Heart right ventricle (tissue), 16 donors: ENCODE results near the gene TYW1B. TPM values are rescaled to one million over a fixed set of nuclear protein-coding genes. Genes with fewer than 3 reads are reported as not detected.
"Not testable (repeated sequence)": the region's sequence is repeated elsewhere in the genome, so short reads cannot be mapped to it uniquely, and the experiment has no call there.

Experiments
- ATAC-seq, 8 donors: fragments of 200-7000 bp; cut with Tn5 transposase; one replicate each; pipeline ENCODE4 v1.9.1; 2020; ENCODE audit warnings: mild to moderate bottlenecking in 8 of 8, moderate library complexity in 8 of 8, moderate number of reproducible peaks in 1 of 8
- DNase-seq, 2 donors: peaks; one replicate each; pipeline ENCODE4 v3.0.0-alpha.2; 2020
- H3K27ac ChIP-seq, 10 donors: fragments of 200-600 bp; sonication (generic) in 2 of 10; one replicate each; pipeline versions ENCODE4 v1.5.0 to v1.8.0; 2020 to 2022; ENCODE audit warnings: mild to moderate bottlenecking in 3 of 10
- H3K27me3 ChIP-seq, 7 donors: fragments of 200-600 bp; one replicate each; pipeline ENCODE4 v1.8.0; 2021 to 2022; ENCODE audit warnings: mild to moderate bottlenecking in 2 of 7
- H3K36me3 ChIP-seq, 9 donors: fragments of 200-600 bp; sonication (generic) in 1 of 9; one replicate each; pipeline versions ENCODE4 v1.5.0 to v1.8.0; 2020 to 2022; ENCODE audit warnings: mild to moderate bottlenecking in 2 of 9
- H3K4me1 ChIP-seq, 9 donors: fragments of 200-600 bp; sonication (generic) in 1 of 9; one replicate each; pipeline versions ENCODE4 v1.5.0 to v1.8.0; 2020 to 2022; ENCODE audit warnings: mild to moderate bottlenecking in 4 of 9
- H3K4me3 ChIP-seq, 10 donors: fragments of 200-600 bp; sonication (generic) in 2 of 10; one replicate each; pipeline versions ENCODE4 v1.5.0 to v1.8.0; 2020 to 2022; ENCODE audit warnings: mild to moderate bottlenecking in 7 of 10, moderate library complexity in 2 of 10
- H3K9me3 ChIP-seq, 11 donors: fragments of 200-600 bp in 10 of 11; sonication (generic) in 2 of 11; one replicate each; pipeline versions ENCODE4 v1.5.0 to v1.8.0; 2013 to 2022; ENCODE audit warnings: mild to moderate bottlenecking in 2 of 11, control low read depth in 1 of 11, moderate library complexity in 1 of 11
- CTCF ChIP-seq, 9 donors: fragments of 200-600 bp; sonication (generic) in 2 of 9; IDR thresholded peaks; one replicate each; pipeline versions ENCODE4 v1.5.0 to v1.8.0; 2021 to 2022; ENCODE audit warnings: antibody characterized with exemption in 9 of 9, mild to moderate bottlenecking in 5 of 9, moderate library complexity in 1 of 9
- WGBS, 2 donors: extraction: QIAGEN DNeasy Blood & Tissue Kit; methylation state at CpG; one replicate each; pipeline ENCODE4 v1.1.7; 2013; ENCODE audit warnings: inconsistent platforms in 1 of 2; 5-methylcytosine and 5-hydroxymethylcytosine counted together
- intact Hi-C, 10 donors: fragments of 100-400 bp; cut with DNase I; formaldehyde crosslinking; loops; one replicate each; pipeline versions ENCODE4 v1.11.1 to v1.14.2; 2022
- polyA plus RNA-seq, 2 donors: library from polyadenylated mRNA; stranded (reverse); fragments of 200-250 nt; gene quantifications; one replicate each; pipeline ENCODE4 v1.2.3, GENCODE V29; 2013
- total RNA-seq, 10 donors: library from RNA; stranded (reverse); fragmentation: NEBNext Ultra II Directional in 3 of 10; extraction: Animal tissue kit (Norgen Biotek cat#: 25700) in 3 of 10; gene quantifications; one replicate each; pipeline versions ENCODE4 v1.2.1 to v1.2.4, GENCODE V29; 2021 to 2023
- donor health status: Arrhythmogenic right ventricular cardiomyopathy.
- donor health status: ischemic (EF 13 %, LVEDD 7.1; RV severe dilation, severe dysfunction).
- donor health status: healthy with polysubstance abuse.
- donor health status: DM: no; HTN: yes; CAD: no.
- donor health status: DM: no; HTN: no; CAD: no.
- donor health status: ischemic (EF 25% LVEDD 6.9; RV normal size, moderate dysfunction).
- donor health status: ischemic (EF 25% LVEDD 5.7; RV mildly dilated, moderate dysfunction).
- donor health status: healthy.
- donor health status: DM: yes; HTN: yes; CAD: no.
- donor health status: Ischemic cardiomyopathy.
- donor health status: ischemic (EF 35%, LVEDD 5.7; RV mildly dilated, moderate dysfunction).
- donor health status: nonischemic (EF 11% LVEDD 7.7; RV severe dilation, severe dysfunction).
- donor health status: DM: yes; HTN: yes; CAD: no.
- donor health status: PGD.
- donor health status: ischemic (EF 29% LVEDD 5.4; RV normal size, mild dysfunction).
- donor health status: nonischemic (EF 23%, LVEDD 6.1; RV moderate dilation, normal function).

The TYW1B gene
- total and polyA plus RNA-seq, 12 donors: 0.90 to 4.7 (median 1.8) TPM

GRCh38 chr7:72805526-72806494 is 22.2 kb downstream of the TYW1B start:
- H3K4me1 ChIP-seq: no peaks in the 10 kb centered on the region
- no peak for TF ChIP-seq CTCF (IDR thresholded peaks at IDR 0.05)
- intact Hi-C loops: no loop called here
- H3K36me3 ChIP-seq: peaks cover 0 to 80% (median 39%) of the 10 kb centered on the region in 9 donors
- H3K9me3 ChIP-seq: no peaks in the 10 kb centered on the region
- H3K27ac ChIP-seq: no peak overlapping the region
- ATAC-seq (no peak), DNase-seq (no peak)
- H3K27me3 ChIP-seq: no peaks in the 10 kb centered on the region
- WGBS, 2 donors: 88 to 90% methylated on average over 15 of the region's 15 CpGs
- no peak overlapping the region for H3K4me3 ChIP-seq

DNA sequence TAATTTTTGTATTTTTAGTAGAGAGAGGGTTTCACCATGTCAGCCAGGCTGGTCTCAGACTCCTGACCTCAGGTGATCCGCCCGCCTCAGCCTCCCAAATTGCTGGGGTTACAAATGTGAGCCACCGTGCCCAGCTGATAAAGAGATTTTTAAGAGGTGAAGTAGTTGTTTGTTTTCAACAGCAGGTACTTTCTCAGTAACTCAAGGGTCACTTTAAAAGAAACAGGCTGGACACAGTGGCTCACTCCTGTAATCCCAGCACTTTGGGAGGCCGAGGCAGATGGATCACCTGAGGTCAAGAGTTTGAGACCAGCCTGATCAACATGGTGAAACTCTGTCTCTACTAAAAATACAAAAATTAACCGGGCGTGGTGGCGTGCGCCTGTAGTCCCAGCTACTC is 24.2 kb downstream of the TYW1B start:
- ATAC-seq, intact Hi-C loops: not testable (repeated sequence)
- peaks cover 0 to 68% (median 36%) of the 10 kb centered on the region in 9 donors for H3K36me3 ChIP-seq

DNA sequence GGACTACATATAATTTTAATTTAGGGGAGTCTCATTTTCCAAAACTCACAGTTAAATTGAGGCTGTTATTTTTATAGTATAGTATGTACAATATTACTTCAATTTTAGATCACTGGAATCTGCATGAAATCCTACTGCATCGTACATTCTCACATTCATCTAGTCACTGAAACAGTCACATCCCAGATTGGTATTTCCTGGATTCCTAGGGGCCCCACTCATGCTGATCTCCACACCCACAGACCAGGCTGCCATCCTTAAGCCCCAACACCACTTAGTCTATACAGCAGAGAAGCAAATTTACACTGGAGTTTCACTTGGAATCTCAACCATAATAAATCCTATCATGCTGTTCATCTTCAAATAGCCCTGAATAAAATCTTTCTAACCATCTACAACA is 26.4 kb downstream of the TYW1B start:
- H3K27ac ChIP-seq, H3K4me1 ChIP-seq, H3K27me3 ChIP-seq, H3K4me3 ChIP-seq, intact Hi-C loops, H3K9me3 ChIP-seq, ATAC-seq, DNase-seq: not testable (repeated sequence)
- 26 to 41% methylated on average over 1 of the region's 1 CpG for WGBS, 2 donors
- H3K36me3 ChIP-seq: peaks cover 0 to 57% (median 31%) of the 10 kb centered on the region in 9 donors

More for the DNA sequence above, 24.2 kb downstream of the TYW1B start:
- not testable (repeated sequence) for H3K9me3 ChIP-seq, H3K4me3 ChIP-seq, H3K27me3 ChIP-seq, DNase-seq, H3K27ac ChIP-seq, H3K4me1 ChIP-seq
- 88 to 95% methylated on average over 8 of the region's 8 CpGs for WGBS, 2 donors

DNA sequence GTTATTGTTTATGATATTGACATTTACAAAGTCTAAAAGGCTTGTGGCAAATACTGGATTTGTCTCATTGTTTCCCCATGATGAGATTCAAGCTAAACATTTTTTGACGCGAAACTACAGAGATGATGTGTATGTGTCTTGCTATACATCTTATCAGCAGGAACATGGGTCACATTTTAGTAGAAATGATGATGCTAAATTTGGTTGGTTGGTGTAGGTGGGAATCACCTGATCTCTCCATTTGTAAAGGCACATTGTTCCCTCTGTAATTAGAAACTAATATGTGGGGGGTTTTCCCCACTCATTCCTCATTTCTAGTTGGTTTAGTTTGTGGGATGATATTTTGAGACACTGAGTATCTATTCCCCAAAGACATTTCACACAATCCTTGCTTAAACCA is 32.6 kb downstream of the TYW1B start:
- DNase-seq: not testable (repeated sequence)

DNA sequence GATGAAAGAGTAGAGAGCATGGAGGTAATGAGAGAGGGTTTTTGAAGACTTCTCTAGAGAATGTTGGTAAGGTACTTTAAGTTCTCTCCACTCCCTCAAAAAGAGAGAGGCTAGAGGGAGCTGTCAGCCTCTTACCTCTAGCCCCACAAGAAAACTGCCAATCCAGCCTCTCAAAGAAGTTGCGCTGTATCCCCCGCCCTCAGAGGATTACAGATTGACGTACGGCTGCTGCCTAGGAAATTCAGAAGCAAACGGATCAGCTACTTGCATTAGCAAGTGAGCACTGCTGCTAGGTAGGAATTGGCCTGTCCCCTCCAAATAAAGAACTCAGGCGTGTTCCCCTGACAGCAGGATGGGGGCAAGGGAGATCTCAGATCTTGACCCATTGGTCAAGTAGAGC is 34.2 kb downstream of the TYW1B start:
- Histone ChIP-seq H3K9me3 (peaks cover 0 to 7% (median 0%) of the 10 kb centered on the region in 11 donors), H3K4me3 (no peak overlapping the region), H3K27ac (no peak overlapping the region), H3K36me3 (peaks cover 0 to 26% (median 11%) of the 10 kb centered on the region in 9 donors), H3K27me3 (no peaks in the 10 kb centered on the region), H3K4me1 (peaks cover 0 to 5% (median 0%) of the 10 kb centered on the region in 9 donors)
- TF ChIP-seq CTCF (IDR thresholded peaks at IDR 0.05): no peak
- intact Hi-C loops: no loop called here
- no peak for DNase-seq
- WGBS, 2 donors: 90 to 97% methylated on average over 6 of the region's 6 CpGs
- no peak for ATAC-seq

More for the DNA sequence above, 32.6 kb downstream of the TYW1B start:
- H3K36me3 ChIP-seq: peaks cover 0 to 27% (median 11%) of the 10 kb centered on the region in 9 donors
- intact Hi-C loops, ATAC-seq, H3K4me3 ChIP-seq, H3K27ac ChIP-seq, H3K9me3 ChIP-seq, H3K4me1 ChIP-seq, H3K27me3 ChIP-seq: not testable (repeated sequence)
- 94 to 97% methylated on average over 2 of the region's 2 CpGs for WGBS, 2 donors

DNA sequence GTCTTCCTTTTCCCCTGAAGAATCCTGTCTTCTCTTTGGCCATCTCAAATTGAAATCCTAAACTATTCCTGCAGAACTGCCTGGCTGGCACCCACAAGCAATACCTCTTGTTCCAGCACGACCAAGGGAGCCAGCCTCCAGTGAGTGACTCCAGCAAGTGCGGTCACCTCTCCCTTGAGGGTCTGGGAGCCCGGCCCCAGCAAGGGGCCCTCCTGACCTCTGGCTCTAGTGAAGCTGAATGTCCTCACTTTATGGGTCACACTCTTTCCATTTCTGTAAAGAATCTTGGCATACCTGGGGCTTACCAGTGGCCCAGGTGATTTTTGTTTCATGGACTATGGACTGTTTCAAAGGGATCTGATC is 37.3 kb downstream of the TYW1B start:
- DNase-seq, intact Hi-C loops, H3K9me3 ChIP-seq, H3K4me3 ChIP-seq, H3K4me1 ChIP-seq, H3K27me3 ChIP-seq, H3K27ac ChIP-seq: not testable (repeated sequence)
- peak in 5 of 8 donors; percentile 15 to 65 (median 36) for ATAC-seq
- WGBS, 2 donors: 59 to 72% methylated on average over 2 to 3 of the region's 3 CpGs
- peaks cover 0 to 19% (median 0%) of the 10 kb centered on the region in 9 donors for H3K36me3 ChIP-seq

DNA sequence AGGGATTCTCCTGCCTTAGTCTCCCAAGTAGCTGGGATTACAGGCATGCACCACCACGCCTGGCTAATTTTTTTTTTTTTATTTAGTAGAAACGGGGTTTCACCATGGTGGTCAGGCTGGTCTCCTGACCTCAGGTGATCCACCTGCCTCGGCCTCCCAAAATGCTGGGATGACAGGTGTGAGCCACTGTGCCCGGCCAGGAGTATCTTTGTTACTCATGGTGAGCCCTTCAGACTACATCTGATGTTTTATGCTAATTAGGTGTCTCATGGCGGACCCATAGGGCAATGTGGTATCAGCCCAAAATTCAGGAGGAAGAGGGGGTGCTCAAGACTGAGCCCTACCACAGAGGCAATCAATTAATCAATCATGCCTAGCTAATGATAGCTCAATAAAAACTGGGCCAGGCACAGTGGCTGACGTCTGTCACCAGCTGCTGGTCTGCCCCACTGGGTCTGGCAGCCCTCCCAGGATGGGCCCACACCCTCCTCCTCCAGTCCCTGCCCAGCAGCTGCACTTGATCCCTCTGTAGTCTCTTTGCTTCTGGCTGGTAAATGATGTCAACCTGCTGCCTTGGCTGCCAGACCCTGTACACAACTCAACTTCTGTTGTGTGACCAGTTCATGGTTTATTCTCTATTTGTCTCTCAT is 37.8 kb downstream of the TYW1B start:
- intact Hi-C loops, H3K27ac ChIP-seq, H3K27me3 ChIP-seq, H3K9me3 ChIP-seq, H3K4me1 ChIP-seq, H3K4me3 ChIP-seq: not testable (repeated sequence)
- WGBS, 2 donors: 78 to 79% methylated on average over 5 to 6 of the region's 6 CpGs
- DNase-seq (peak; percentile 24 to 44), ATAC-seq (peak; percentile 87 to 99 (median 94))
- H3K36me3 ChIP-seq: peaks cover 0 to 19% (median 0%) of the 10 kb centered on the region in 9 donors
